Liver (tissue), 9 donors: ENCODE measurements around the gene INTS6. TPM values are rescaled to one million over a fixed set of nuclear protein-coding genes. Genes with fewer than 3 reads are reported as not detected.

Experiments used
- DNase-seq: peaks from one replicate; pipeline ENCODE4 v3.0.0-alpha.2; 2017; ENCODE audit warnings: low spot score
- H3K27ac ChIP-seq, 2 donors: one replicate each; pipeline ENCODE4 v1.7.0; 2013; ENCODE audit warnings: inconsistent platforms in 2 of 2, low read length in 2 of 2, control low read depth in 1 of 2, low read depth in 1 of 2, mild to moderate bottlenecking in 1 of 2
- H3K27me3 ChIP-seq, 4 donors: one replicate each; pipeline versions ENCODE4 v1.6.1 to v1.7.0; 2013; ENCODE audit warnings: low read length in 3 of 4, inconsistent platforms in 1 of 4, mild to moderate bottlenecking in 1 of 4, moderate library complexity in 1 of 4; ENCODE audit not compliant: control insufficient read depth in 4 of 4, insufficient read depth in 4 of 4
- H3K36me3 ChIP-seq, 4 donors: one replicate each; pipeline versions ENCODE4 v1.6.1 to v1.7.0; 2013; ENCODE audit warnings: low read length in 3 of 4, mild to moderate bottlenecking in 3 of 4, low read depth in 1 of 4, moderate library complexity in 1 of 4; ENCODE audit not compliant: control insufficient read depth in 4 of 4, insufficient read depth in 3 of 4
- H3K4me1 ChIP-seq, 4 donors: one replicate each; pipeline versions ENCODE4 v1.6.1 to v1.7.0; 2013; ENCODE audit warnings: low read length in 3 of 4, mild to moderate bottlenecking in 3 of 4, moderate library complexity in 1 of 4; ENCODE audit not compliant: control insufficient read depth in 4 of 4, insufficient read depth in 4 of 4
- H3K4me3 ChIP-seq, 3 donors: one replicate each; pipeline versions ENCODE4 v1.6.1 to v1.7.0; 2013; ENCODE audit warnings: low read length in 3 of 3, control low read depth in 1 of 3, low read depth in 1 of 3, mild to moderate bottlenecking in 1 of 3
- H3K9ac ChIP-seq, 2 donors: one replicate each; pipeline ENCODE4 v1.7.0; 2013; ENCODE audit warnings: low read length in 2 of 2, mild to moderate bottlenecking in 2 of 2, moderate library complexity in 2 of 2, control low read depth in 1 of 2, low read depth in 1 of 2
- H3K9me3 ChIP-seq, 4 donors: one replicate each; pipeline versions ENCODE4 v1.6.1 to v1.7.0; 2013; ENCODE audit warnings: low read length in 3 of 4; ENCODE audit not compliant: control insufficient read depth in 4 of 4
- EGR1 ChIP-seq, 2 donors: IDR thresholded peaks; 2 replicates each; pipeline ENCODE4 v1.6.1; 2016 to 2018; ENCODE audit warnings: antibody characterized with exemption in 2 of 2, low read depth in 2 of 2
- FOXA1 ChIP-seq: IDR thresholded peaks from 2 replicates; pipeline ENCODE4 v1.6.1; 2016; ENCODE audit warnings: antibody characterized with exemption
- FOXA2 ChIP-seq: IDR thresholded peaks from 2 replicates; pipeline ENCODE4 v1.6.1; 2016; ENCODE audit warnings: antibody characterized with exemption
- GABPA ChIP-seq, 2 donors: IDR thresholded peaks in 1 of 2; conservative IDR thresholded peaks in 1 of 2; 2 replicates each; pipeline ENCODE4 v1.6.1; 2016; ENCODE audit warnings: antibody characterized with exemption in 2 of 2, mild to moderate bottlenecking in 1 of 2, moderate library complexity in 1 of 2
- HNF4A ChIP-seq, 2 donors: conservative IDR thresholded peaks; 2 replicates each; pipeline ENCODE4 v1.6.1; 2016; ENCODE audit warnings: antibody characterized with exemption in 2 of 2, mild to moderate bottlenecking in 2 of 2
- HNF4G ChIP-seq: IDR thresholded peaks from 2 replicates; pipeline ENCODE4 v1.6.1; 2016; ENCODE audit warnings: antibody characterized with exemption
- JUND ChIP-seq, 2 donors: IDR thresholded peaks; 2 replicates each; pipeline ENCODE4 v1.6.1; 2016; ENCODE audit warnings: antibody characterized with exemption in 2 of 2
- NR2F2 ChIP-seq: IDR thresholded peaks from 2 replicates; pipeline ENCODE4 v1.6.1; 2016; ENCODE audit warnings: antibody characterized with exemption
- RAD21 ChIP-seq, 2 donors: IDR thresholded peaks; 2 replicates each; pipeline ENCODE4 v1.6.1; 2016; ENCODE audit warnings: antibody characterized with exemption in 2 of 2, mild to moderate bottlenecking in 2 of 2
- RXRA ChIP-seq, 2 donors: IDR thresholded peaks; 2 replicates each; pipeline ENCODE4 v1.6.1; 2017 to 2018; ENCODE audit warnings: antibody characterized with exemption in 2 of 2, mild to moderate bottlenecking in 1 of 2
- SP1 ChIP-seq: IDR thresholded peaks from 2 replicates; pipeline ENCODE4 v1.6.1; 2018; ENCODE audit warnings: antibody characterized with exemption, mild to moderate bottlenecking
- TAF1 ChIP-seq: conservative IDR thresholded peaks from 2 replicates; pipeline ENCODE4 v1.6.1; 2016; ENCODE audit warnings: antibody characterized with exemption, mild to moderate bottlenecking
- YY1 ChIP-seq: IDR thresholded peaks from 2 replicates; pipeline ENCODE4 v1.6.1; 2016; ENCODE audit warnings: antibody characterized with exemption, mild to moderate bottlenecking
- WGBS: extraction: QIAGEN DNeasy Blood & Tissue Kit; methylation state at CpG from one replicate; pipeline ENCODE4 v1.1.7; 2013; 5-methylcytosine and 5-hydroxymethylcytosine counted together
- polyA plus RNA-seq, 2 donors: library from polyadenylated mRNA; stranded (reverse) in 1 of 2; unstranded in 1 of 2; fragments of 200-250 nt in 1 of 2; fragments of >200 nt in 1 of 2; fragmentation: Nextera tagmentation in 1 of 2; extraction: Ambion mirVana in 1 of 2; gene quantifications; one replicate each; pipeline versions ENCODE4 v1.2.1 to v1.2.3, GENCODE V29; 2013 to 2015
- total RNA-seq, 2 donors: library from RNA; depleted of rRNA; stranded (reverse); fragments of >200 nt; gene quantifications; one replicate each; pipeline ENCODE4 v1.2.3, GENCODE V29; 2014
- TF ChIP-seq, protein P1 (sequence below): IDR thresholded peaks from 2 replicates; pipeline ENCODE4 v1.6.1; 2016; ENCODE audit warnings: antibody characterized with exemption
- TF ChIP-seq, protein P2 (sequence below): IDR thresholded peaks from 2 replicates; pipeline ENCODE4 v1.6.1; 2016; ENCODE audit warnings: antibody characterized with exemption
- TF ChIP-seq, protein P3 (sequence below): fragments of 150-350 bp; IDR thresholded peaks from 2 replicates; pipeline ENCODE4 v1.5.1; 2017; ENCODE audit warnings: improper control_type of control experiment, low read depth, low read length; ENCODE audit not compliant: missing input control
- TF ChIP-seq, protein P4 (sequence below): IDR thresholded peaks from 2 replicates; pipeline ENCODE4 v1.6.1; 2016; ENCODE audit warnings: antibody characterized with exemption, mild to moderate bottlenecking
- TF ChIP-seq, protein P5 (sequence below): IDR thresholded peaks from 2 replicates; pipeline ENCODE4 v1.6.1; 2016; ENCODE audit warnings: antibody characterized with exemption
- donor health status: healthy.
- donor health status: healthy.
- donor health status: healthy.
- donor health status: healthy.
- donor health status: healthy.

The INTS6 gene
- total and polyA plus RNA-seq, 4 donors, result 11.4 to 61.4 (median 18.8) TPM

DNA sequence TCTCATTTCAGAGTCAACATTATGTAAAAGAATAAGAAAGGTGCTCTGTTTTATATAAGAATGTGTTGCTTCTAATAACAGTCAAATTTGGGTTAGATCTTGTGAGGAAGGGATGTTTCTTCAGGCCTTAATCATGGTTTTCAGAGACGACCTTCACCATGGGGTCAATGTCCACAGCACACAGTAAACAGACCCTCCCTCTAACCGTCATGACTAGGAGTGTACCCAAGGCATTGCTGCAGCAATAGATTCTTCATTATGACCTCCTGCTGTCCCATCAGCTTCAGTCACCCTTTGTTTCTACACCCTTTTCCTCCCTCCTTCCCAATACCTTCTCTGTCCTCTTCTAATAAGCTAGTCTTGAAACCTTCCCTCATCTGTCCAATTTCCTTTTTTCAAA lies 97.6 kb downstream of the INTS6 start:
- H3K4me1 ChIP-seq, result no peaks in the 10 kb centered on the region
- H3K4me3 ChIP-seq, result no peak overlapping the region
- no peaks in the 10 kb centered on the region for H3K27me3 ChIP-seq
- no peak overlapping the region for H3K9ac ChIP-seq
- H3K27ac ChIP-seq, result no peak overlapping the region
- 24% methylated on average over 2 of the region's 2 CpGs for WGBS
- no peaks in the 10 kb centered on the region for H3K36me3 ChIP-seq
- peak in 1 of 2 donors; percentile 26 for TF ChIP-seq HNF4A (conservative IDR thresholded peaks at IDR 0.05)
- no peak for TF ChIP-seq GABPA (IDR thresholded peaks at IDR 0.05 in 1 of 2, conservative IDR thresholded peaks at IDR 0.05 in 1 of 2)
- no peak for DNase-seq
- no peaks in the 10 kb centered on the region for H3K9me3 ChIP-seq

DNA sequence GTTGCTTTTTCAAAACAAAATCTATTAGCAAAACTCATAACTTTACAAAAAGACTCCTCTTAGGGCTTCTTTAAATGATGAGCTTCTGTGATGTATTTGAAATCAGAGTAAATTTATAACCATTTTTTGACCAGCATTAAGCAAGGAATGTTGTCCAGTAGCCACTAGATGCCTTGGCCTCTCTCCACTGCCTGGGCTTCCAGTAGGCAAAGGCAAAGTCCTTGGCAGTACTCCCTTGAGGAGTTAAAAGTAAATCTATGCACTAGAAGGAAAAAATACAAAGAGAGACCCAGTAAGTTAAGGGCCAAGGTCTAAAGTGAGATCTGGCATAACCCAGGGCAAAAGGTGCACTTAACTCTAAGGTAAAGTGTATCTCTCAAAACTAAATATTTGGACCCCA lies 103.8 kb downstream of the INTS6 start:
- H3K36me3 ChIP-seq, result no peaks in the 10 kb centered on the region
- DNase-seq, result no peak
- H3K4me3 ChIP-seq, result no peak overlapping the region
- H3K27ac ChIP-seq, result no peak overlapping the region
- no peaks in the 10 kb centered on the region for H3K27me3 ChIP-seq
- no peak overlapping the region for H3K9ac ChIP-seq
- no peaks in the 10 kb centered on the region for H3K4me1 ChIP-seq
- TF ChIP-seq YY1 (no peak), RXRA (IDR thresholded peaks at IDR 0.05) (no peak), HNF4A (conservative IDR thresholded peaks at IDR 0.05) (no peak), JUND (IDR thresholded peaks at IDR 0.05) (no peak), TAF1 (no peak), FOXA2 (no peak), RAD21 (IDR thresholded peaks at IDR 0.05) (no peak), EGR1 (IDR thresholded peaks at IDR 0.05; ENCODE audit: low read depth in 2 of 2) (no peak), HNF4G (no peak), GABPA (IDR thresholded peaks at IDR 0.05 in 1 of 2, conservative IDR thresholded peaks at IDR 0.05 in 1 of 2) (no peak), FOXA1 (no peak), SP1 (no peak), NR2F2 (no peak)
- TF ChIP-seq, protein P1, sequence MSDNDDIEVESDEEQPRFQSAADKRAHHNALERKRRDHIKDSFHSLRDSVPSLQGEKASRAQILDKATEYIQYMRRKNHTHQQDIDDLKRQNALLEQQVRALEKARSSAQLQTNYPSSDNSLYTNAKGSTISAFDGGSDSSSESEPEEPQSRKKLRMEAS, result no peak
- TF ChIP-seq, protein P2, sequence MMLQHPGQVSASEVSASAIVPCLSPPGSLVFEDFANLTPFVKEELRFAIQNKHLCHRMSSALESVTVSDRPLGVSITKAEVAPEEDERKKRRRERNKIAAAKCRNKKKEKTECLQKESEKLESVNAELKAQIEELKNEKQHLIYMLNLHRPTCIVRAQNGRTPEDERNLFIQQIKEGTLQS, result no peak
- TF ChIP-seq, protein P3, sequence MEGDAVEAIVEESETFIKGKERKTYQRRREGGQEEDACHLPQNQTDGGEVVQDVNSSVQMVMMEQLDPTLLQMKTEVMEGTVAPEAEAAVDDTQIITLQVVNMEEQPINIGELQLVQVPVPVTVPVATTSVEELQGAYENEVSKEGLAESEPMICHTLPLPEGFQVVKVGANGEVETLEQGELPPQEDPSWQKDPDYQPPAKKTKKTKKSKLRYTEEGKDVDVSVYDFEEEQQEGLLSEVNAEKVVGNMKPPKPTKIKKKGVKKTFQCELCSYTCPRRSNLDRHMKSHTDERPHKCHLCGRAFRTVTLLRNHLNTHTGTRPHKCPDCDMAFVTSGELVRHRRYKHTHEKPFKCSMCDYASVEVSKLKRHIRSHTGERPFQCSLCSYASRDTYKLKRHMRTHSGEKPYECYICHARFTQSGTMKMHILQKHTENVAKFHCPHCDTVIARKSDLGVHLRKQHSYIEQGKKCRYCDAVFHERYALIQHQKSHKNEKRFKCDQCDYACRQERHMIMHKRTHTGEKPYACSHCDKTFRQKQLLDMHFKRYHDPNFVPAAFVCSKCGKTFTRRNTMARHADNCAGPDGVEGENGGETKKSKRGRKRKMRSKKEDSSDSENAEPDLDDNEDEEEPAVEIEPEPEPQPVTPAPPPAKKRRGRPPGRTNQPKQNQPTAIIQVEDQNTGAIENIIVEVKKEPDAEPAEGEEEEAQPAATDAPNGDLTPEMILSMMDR, result no peak
- TF ChIP-seq, protein P4, sequence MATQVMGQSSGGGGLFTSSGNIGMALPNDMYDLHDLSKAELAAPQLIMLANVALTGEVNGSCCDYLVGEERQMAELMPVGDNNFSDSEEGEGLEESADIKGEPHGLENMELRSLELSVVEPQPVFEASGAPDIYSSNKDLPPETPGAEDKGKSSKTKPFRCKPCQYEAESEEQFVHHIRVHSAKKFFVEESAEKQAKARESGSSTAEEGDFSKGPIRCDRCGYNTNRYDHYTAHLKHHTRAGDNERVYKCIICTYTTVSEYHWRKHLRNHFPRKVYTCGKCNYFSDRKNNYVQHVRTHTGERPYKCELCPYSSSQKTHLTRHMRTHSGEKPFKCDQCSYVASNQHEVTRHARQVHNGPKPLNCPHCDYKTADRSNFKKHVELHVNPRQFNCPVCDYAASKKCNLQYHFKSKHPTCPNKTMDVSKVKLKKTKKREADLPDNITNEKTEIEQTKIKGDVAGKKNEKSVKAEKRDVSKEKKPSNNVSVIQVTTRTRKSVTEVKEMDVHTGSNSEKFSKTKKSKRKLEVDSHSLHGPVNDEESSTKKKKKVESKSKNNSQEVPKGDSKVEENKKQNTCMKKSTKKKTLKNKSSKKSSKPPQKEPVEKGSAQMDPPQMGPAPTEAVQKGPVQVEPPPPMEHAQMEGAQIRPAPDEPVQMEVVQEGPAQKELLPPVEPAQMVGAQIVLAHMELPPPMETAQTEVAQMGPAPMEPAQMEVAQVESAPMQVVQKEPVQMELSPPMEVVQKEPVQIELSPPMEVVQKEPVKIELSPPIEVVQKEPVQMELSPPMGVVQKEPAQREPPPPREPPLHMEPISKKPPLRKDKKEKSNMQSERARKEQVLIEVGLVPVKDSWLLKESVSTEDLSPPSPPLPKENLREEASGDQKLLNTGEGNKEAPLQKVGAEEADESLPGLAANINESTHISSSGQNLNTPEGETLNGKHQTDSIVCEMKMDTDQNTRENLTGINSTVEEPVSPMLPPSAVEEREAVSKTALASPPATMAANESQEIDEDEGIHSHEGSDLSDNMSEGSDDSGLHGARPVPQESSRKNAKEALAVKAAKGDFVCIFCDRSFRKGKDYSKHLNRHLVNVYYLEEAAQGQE, result no peak
- TF ChIP-seq, protein P5, sequence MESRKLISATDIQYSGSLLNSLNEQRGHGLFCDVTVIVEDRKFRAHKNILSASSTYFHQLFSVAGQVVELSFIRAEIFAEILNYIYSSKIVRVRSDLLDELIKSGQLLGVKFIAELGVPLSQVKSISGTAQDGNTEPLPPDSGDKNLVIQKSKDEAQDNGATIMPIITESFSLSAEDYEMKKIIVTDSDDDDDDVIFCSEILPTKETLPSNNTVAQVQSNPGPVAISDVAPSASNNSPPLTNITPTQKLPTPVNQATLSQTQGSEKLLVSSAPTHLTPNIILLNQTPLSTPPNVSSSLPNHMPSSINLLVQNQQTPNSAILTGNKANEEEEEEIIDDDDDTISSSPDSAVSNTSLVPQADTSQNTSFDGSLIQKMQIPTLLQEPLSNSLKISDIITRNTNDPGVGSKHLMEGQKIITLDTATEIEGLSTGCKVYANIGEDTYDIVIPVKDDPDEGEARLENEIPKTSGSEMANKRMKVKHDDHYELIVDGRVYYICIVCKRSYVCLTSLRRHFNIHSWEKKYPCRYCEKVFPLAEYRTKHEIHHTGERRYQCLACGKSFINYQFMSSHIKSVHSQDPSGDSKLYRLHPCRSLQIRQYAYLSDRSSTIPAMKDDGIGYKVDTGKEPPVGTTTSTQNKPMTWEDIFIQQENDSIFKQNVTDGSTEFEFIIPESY, result no peak
- no peaks in the 10 kb centered on the region for H3K9me3 ChIP-seq
